HepG2 (cell line): Measurements from ENCODE around the gene ERO1A. TPM values are rescaled to one million over a fixed set of nuclear protein-coding genes. Genes with fewer than 3 reads are reported as not detected.

Experiments used
- DMTF1 ChIP-seq: sonication (generic); formaldehyde crosslinking; IDR thresholded peaks from 2 replicates; pipeline ENCODE4 v1.4.0; 2020; ENCODE audit warnings: mild to moderate bottlenecking, missing genetic modification reagents
- HDAC6 ChIP-seq: fragments of 200-600 bp; sonication (generic); IDR thresholded peaks from 2 replicates; pipeline ENCODE4 v1.7.0; 2017; ENCODE audit warnings: mild to moderate bottlenecking, antibody characterized with exemption, low read length, low read depth
- KDM3A ChIP-seq: IDR thresholded peaks from 2 replicates; pipeline ENCODE4 v1.6.1; 2018; ENCODE audit warnings: low read depth, missing compliant biosample characterization
- NCOR1 ChIP-seq: fragments of 200-600 bp; sonication (generic); IDR thresholded peaks from 2 replicates; pipeline ENCODE4 v1.7.0; 2017; ENCODE audit warnings: antibody characterized with exemption, low read length, borderline replicate concordance
- PAX8 ChIP-seq: sonication (generic); formaldehyde crosslinking; IDR thresholded peaks from 2 replicates; pipeline ENCODE4 v1.8.0; 2022; ENCODE audit warnings: mild to moderate bottlenecking, missing genetic modification reagents, borderline replicate concordance
- POLR2G ChIP-seq: fragments of 200-400 bp; formaldehyde crosslinking; IDR thresholded peaks from 2 replicates; pipeline ENCODE4 v1.6.1; 2018; ENCODE audit warnings: mild to moderate bottlenecking, low read depth, low read length, moderate library complexity
- REL ChIP-seq: sonication (generic); formaldehyde crosslinking; conservative IDR thresholded peaks from 2 replicates; pipeline ENCODE4 v1.8.0; 2022; ENCODE audit warnings: mild to moderate bottlenecking, missing genetic modification reagents, moderate library complexity
- SOX13 ChIP-seq, 3 experiments: fragments of 450-650 bp in 1 of 3; sonication (generic) in 1 of 3; formaldehyde crosslinking in 1 of 3; IDR thresholded peaks in 2 of 3; conservative IDR thresholded peaks in 1 of 3; 2 replicates each; pipeline versions ENCODE4 v1.5.0 to v1.6.1; 2016 to 2020; ENCODE audit warnings: antibody characterized with exemption in 1 of 3, mild to moderate bottlenecking in 1 of 3, missing compliant biosample characterization in 1 of 3, missing genetic modification reagents in 1 of 3, moderate library complexity in 1 of 3
- SOX5 ChIP-seq: IDR thresholded peaks from 2 replicates; pipeline ENCODE4 v1.6.1; 2016; ENCODE audit warnings: borderline replicate concordance
- THAP9 ChIP-seq: sonication (generic); formaldehyde crosslinking; IDR thresholded peaks from 2 replicates; pipeline ENCODE4; 2020; ENCODE audit warnings: missing genetic modification reagents, mild to moderate bottlenecking, borderline replicate concordance
- TRIM24 ChIP-seq: sonication (generic); formaldehyde crosslinking; IDR thresholded peaks from 2 replicates; pipeline ENCODE4 v1.8.0; 2022; ENCODE audit warnings: mild to moderate bottlenecking, missing genetic modification reagents
- ZNF549 ChIP-seq: sonication (generic); formaldehyde crosslinking; IDR thresholded peaks from 2 replicates; pipeline ENCODE4 v1.5.0; 2020; ENCODE audit warnings: missing genetic modification reagents
- ZNF605 ChIP-seq: sonication (generic); formaldehyde crosslinking; IDR thresholded peaks from 2 replicates; pipeline ENCODE4 v1.8.0; 2022; ENCODE audit warnings: mild to moderate bottlenecking, missing genetic modification reagents
- ZNF652 ChIP-seq: IDR thresholded peaks from 2 replicates; pipeline ENCODE4 v1.6.1; 2016; ENCODE audit warnings: low read depth, borderline replicate concordance
- ZNF775 ChIP-seq: sonication (generic); formaldehyde crosslinking; IDR thresholded peaks from 2 replicates; pipeline ENCODE4 v1.4.0; 2020; ENCODE audit warnings: missing genetic modification reagents, mild to moderate bottlenecking, moderate library complexity, borderline replicate concordance
- polyA plus RNA-seq, 8 experiments: library from polyadenylated mRNA; depleted of rRNA in 3 of 8; stranded (reverse) in 7 of 8; unstranded in 1 of 8; fragments of >200 nt; fragmentation: Illumina TruSeq in 4 of 8; extraction: Trizol in 4 of 8; gene quantifications; 2 replicates each; pipeline versions ENCODE4 v1.2.1 to v1.2.3, GENCODE V29; 2011 to 2016; ENCODE audit warnings: low read depth in 4 of 8, missing spikeins in 1 of 8, mixed read lengths in 1 of 8; ENCODE audit not compliant: insufficient read depth in 1 of 8
- total RNA-seq, 5 experiments: library from RNA; depleted of rRNA; stranded (reverse); fragments of >200 nt; fragmentation: Illumina TruSeq; extraction: Trizol; gene quantifications; 2 replicates each; pipeline ENCODE4 v1.2.3, GENCODE V29; 2016; ENCODE audit warnings: low read depth in 1 of 5

Gene ERO1A
- total and polyA plus RNA-seq, 2 of the 13 experiments (the other 11 are each of a cell fraction or from before 2014, with no cell fraction given): 60.3 to 137 TPM

GRCh38 chr14:52729925-52730708 lies 34.8 kb upstream of the ERO1A start, which contains the start of gene STYX (continued):
- no peak for TF ChIP-seq ZNF549 (CRISPR knock-in tag)
- no peak for TF ChIP-seq PAX8 (CRISPR knock-in tag)
- no peak for TF ChIP-seq SOX13 (IDR thresholded peaks at IDR 0.05)
- TF ChIP-seq SOX13 (CRISPR knock-in tag; conservative IDR thresholded peaks at IDR 0.05 in 1 of 2, IDR thresholded peaks at IDR 0.05 in 1 of 2): no peak; a peak in 1 of 4 replicates
- TF ChIP-seq SOX5 (CRISPR knock-in tag): 0 out of 2 replicates have a peak, but pooled peaks have one; percentile 42
- TF ChIP-seq POLR2G: peak; percentile 88
- TF ChIP-seq DMTF1 (CRISPR knock-in tag): no peak
- no peak for TF ChIP-seq ZNF652 (CRISPR knock-in tag)
- no peak for TF ChIP-seq KDM3A (CRISPR knock-in tag)
- TF ChIP-seq TRIM24 (CRISPR knock-in tag): no peak
- 0 out of 2 replicates have a peak, but pooled peaks have one; percentile 51 for TF ChIP-seq REL (CRISPR knock-in tag)
- 0 out of 2 replicates have a peak, but pooled peaks have one; percentile 61 for TF ChIP-seq ZNF605 (CRISPR knock-in tag)
- TF ChIP-seq THAP9 (CRISPR knock-in tag): peak; percentile 59; the same call in 1 of the 2 replicates
- no peak for TF ChIP-seq HDAC6
- no peak for TF ChIP-seq ZNF775
- no peak for TF ChIP-seq NCOR1
